ENCODE results near the gene TDRD12.
"Not testable (repeated sequence)": the region's sequence is repeated elsewhere in the genome, so short reads cannot be mapped to it uniquely, and the experiment has no call there.

TDRD12 gene

GRCh38 chr19:32828643-32829344 lies 109.2 kb downstream of the TDRD12 start:
- TF ChIP-seq, protein P1, sequence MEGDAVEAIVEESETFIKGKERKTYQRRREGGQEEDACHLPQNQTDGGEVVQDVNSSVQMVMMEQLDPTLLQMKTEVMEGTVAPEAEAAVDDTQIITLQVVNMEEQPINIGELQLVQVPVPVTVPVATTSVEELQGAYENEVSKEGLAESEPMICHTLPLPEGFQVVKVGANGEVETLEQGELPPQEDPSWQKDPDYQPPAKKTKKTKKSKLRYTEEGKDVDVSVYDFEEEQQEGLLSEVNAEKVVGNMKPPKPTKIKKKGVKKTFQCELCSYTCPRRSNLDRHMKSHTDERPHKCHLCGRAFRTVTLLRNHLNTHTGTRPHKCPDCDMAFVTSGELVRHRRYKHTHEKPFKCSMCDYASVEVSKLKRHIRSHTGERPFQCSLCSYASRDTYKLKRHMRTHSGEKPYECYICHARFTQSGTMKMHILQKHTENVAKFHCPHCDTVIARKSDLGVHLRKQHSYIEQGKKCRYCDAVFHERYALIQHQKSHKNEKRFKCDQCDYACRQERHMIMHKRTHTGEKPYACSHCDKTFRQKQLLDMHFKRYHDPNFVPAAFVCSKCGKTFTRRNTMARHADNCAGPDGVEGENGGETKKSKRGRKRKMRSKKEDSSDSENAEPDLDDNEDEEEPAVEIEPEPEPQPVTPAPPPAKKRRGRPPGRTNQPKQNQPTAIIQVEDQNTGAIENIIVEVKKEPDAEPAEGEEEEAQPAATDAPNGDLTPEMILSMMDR (conservative IDR thresholded peaks at IDR 0.05; ENCODE audit: control insufficient read depth, insufficient read depth, low read depth, low read length), result no peak
- no peak for DNase-seq (ENCODE audit: low read depth)
- no peak overlapping the region for H3K4me3 ChIP-seq (ENCODE audit: control insufficient read depth, low read depth, low read length)

GRCh38 chr19:32829345-32829896 lies 109.9 kb downstream of the TDRD12 start:
- no peak for DNase-seq (ENCODE audit: low read depth)
- TF ChIP-seq, protein P1 (conservative IDR thresholded peaks at IDR 0.05; ENCODE audit: control insufficient read depth, insufficient read depth, low read depth, low read length), result no peak

GRCh38 chr19:32830231-32831014 lies 110.9 kb downstream of the TDRD12 start:
- no peak overlapping the region for H3K4me3 ChIP-seq (ENCODE audit: control insufficient read depth, low read depth, low read length)
- peak; percentile 46 for DNase-seq (ENCODE audit: low read depth)
- TF ChIP-seq, protein P1 (conservative IDR thresholded peaks at IDR 0.05; ENCODE audit: control insufficient read depth, insufficient read depth, low read depth, low read length), result no peak

More at GRCh38 chr19:32829345-32829896, 109.9 kb downstream of the TDRD12 start:
- no peak overlapping the region for H3K4me3 ChIP-seq (ENCODE audit: control insufficient read depth, low read depth, low read length)

DNA sequence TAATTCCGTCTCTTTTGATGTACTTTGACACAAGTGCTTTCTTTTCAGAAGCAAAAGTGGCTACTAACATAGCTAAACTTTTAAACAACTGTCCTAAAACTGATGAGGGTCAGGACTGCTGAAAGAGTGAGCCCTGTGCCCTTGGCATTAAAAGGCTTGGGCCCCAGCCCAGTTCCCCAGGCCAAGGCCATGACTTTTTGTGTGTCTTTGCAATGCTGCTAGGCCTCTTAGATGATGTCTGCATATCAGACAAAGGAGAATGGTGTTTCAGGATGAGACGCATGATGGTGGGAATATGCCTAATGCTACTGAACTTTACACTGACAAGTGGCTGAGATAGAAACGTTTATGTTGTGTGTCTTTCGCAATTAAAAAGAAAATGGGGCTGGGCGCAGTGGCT lies 112.0 kb downstream of the TDRD12 start:
- no peak overlapping the region for H3K4me3 ChIP-seq (ENCODE audit: control insufficient read depth, low read depth, low read length)
- DNase-seq (ENCODE audit: low read depth), result no peak
- TF ChIP-seq, protein P1 (conservative IDR thresholded peaks at IDR 0.05; ENCODE audit: control insufficient read depth, insufficient read depth, low read depth, low read length), result no peak

DNA sequence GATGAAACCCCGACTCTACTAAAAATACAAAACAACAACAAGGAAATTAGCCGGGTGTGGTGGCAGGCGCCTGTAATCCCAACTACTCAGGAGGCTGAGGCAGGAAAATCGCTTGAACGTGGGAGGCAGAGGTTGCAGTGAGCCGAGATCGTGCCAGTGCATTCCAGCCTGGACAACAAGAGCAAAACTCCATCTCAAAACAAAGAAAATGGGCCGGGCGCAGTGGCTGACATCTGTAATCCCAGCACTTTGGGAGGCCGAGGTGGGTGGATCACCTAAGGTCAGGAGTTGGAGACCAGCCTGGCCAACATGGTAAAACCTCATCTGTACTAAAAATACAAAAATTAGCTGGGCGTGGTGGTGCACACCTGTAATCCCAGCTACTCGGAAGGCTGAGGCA lies 112.5 kb downstream of the TDRD12 start:
- not testable (repeated sequence) for H3K4me3 ChIP-seq (ENCODE audit: control insufficient read depth, low read depth, low read length); DNase-seq (ENCODE audit: low read depth)

DNA sequence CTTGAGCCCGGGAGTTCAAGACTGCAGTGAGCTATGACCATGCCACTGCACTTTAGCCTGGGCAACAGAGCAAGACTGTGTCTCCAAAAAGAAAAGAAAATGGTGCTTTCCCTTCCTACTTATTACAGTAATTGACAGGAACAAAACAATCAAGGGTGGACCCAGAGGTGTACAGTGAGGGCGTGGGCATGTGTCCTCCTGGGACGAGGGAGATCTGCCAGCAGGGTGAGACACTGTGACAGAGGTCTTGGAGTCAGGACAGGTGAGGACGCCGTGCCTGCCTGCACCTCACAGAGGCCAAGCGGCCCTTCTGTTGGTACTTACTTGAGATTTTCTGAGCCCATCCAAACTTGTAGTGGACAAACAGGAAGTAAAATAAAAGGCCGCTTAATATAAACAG lies 113.3 kb downstream of the TDRD12 start:
- H3K4me3 ChIP-seq (ENCODE audit: control insufficient read depth, low read depth, low read length); DNase-seq (ENCODE audit: low read depth): not testable (repeated sequence)

GRCh38 chr19:32833388-32833787 lies 113.8 kb downstream of the TDRD12 start:
- H3K4me3 ChIP-seq (ENCODE audit: control insufficient read depth, low read depth, low read length); DNase-seq (ENCODE audit: low read depth): not testable (repeated sequence)

DNA sequence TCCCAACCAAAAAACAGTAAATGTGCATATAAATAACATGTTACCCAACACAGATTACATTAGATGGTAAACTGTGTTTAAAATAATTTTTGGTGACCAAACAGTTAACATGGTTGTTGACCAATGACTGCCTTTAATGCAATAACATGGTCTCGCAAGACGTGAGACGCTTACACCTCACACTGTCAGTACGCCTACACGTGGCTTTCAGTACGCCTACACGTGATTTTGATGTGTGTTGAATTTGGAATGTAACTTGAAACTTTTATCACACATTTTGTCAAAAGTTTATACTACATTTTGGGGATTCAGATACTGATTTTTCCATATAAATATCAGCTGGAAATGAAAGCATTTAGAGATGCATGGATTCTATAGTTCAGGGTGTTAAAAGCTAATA lies 118.0 kb downstream of the TDRD12 start:
- TF ChIP-seq, protein P1 (conservative IDR thresholded peaks at IDR 0.05; ENCODE audit: control insufficient read depth, insufficient read depth, low read depth, low read length), result no peak
- DNase-seq (ENCODE audit: low read depth), result peak; percentile 3
- H3K4me3 ChIP-seq (ENCODE audit: control insufficient read depth, low read depth, low read length), result no peak overlapping the region
